ENCODE data around the gene RGS6.

RGS6 gene

GRCh38 chr14:71947947-71948500 is 15.8 kb downstream of the RGS6 start:
- no peak for DNase-seq (ENCODE audit: low read depth)

DNA sequence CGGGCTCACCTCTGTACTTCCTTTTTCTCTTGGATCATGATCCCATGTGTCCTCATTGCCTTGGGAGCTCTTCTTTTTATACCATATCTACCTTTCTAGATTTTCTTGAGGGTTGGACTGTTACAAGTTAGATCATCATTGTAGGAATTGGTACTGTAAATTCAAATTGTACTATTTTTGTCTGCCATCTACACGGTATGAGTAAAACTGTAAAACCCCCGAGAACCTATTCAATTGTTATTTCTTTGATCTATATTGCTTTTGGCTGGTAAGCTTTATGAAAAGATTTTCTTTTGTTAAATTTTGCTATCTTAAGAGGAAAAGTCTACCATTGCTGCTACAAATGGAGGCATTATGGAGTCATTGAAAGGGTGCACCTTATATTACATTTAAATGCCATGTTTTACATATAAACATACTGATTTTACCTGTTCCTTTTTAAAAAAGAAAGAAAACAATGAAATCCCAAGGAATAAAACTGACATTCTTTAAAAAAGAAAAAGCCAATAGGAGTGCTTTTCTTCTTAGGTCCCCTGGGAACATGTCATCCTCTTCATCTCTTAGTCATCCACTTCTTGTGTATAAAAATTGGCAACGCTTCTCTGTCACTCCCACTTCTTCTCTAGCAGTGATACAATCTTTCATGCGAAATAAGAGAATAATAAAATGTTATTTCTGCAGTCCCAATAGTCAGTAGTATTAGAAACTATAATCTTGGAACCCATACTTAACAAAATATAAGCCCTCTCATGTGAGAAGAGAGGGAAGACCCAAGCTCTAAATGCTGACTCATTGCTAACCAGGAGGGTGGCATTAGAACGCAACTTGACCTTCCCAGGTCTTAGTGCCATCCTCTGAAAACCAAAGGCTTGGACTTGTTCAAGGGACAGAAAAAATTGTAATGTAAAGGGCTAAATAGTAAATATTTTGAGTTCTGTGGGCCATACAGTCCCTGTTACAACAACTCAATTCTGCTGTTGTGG is 20.4 kb downstream of the RGS6 start:
- no peak for DNase-seq (ENCODE audit: low read depth)

GRCh38 chr14:71956920-71957563 is 24.8 kb downstream of the RGS6 start:
- no peak for DNase-seq (ENCODE audit: low read depth)

DNA sequence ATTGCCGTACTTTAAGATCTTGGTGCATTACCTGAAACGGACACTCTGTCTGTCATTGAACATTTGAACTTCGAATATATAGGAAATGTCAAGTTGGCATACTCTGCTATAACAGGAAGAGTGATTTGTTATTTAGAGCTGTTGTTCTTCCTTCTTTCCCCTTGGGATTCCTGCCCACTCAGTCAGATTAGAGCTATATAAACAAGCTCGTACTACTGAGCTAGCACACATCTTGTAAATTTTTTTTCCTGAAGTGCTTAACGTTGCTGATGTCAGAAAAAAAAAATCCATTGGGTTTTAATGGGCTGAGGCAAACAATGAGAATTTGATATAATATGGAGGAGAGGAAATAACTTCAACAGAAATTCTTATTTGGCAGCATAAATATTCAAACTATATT is 26.8 kb downstream of the RGS6 start:
- DNase-seq (ENCODE audit: low read depth) = no peak

DNA sequence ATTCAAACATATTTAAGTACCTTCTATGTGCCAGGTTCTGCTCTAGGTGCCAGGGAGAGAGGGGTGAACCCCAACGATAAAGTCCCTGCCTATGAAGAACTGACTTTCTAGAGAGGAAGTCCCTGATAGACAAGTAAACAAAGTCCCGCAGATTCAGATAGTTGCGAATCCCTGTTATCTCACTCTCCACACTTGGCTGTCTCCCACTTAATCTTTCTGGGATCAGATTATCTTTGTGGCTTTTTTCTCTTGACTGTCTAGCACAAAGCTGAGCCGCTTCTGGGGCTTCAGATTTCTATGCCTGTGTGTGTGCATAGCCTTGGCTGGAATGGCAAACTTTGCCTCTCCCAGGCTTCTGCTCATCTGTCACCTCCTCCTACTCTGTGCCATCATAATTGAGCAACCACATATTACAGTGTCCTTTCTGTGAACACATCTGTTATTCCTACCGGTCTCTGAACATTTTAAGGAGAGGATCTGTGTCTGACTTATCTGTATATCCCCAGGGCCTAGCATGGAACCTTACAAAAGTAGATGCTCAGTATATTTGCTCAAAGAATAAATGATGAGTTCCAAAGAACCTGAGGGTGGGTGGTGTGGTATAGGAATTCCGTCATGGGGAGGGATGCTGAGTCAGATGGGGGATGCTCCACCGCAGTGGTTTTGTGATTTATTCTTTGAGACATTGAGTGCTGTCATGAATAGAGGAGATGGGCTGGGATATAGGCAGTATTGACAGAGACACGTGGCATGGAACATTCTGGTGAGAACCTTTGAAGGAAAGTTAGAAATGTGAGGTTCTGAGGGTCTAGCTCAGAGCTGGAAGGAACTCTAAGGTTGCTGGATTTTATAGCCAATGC is 28.5 kb downstream of the RGS6 start:
- no peak for DNase-seq (ENCODE audit: low read depth)

DNA sequence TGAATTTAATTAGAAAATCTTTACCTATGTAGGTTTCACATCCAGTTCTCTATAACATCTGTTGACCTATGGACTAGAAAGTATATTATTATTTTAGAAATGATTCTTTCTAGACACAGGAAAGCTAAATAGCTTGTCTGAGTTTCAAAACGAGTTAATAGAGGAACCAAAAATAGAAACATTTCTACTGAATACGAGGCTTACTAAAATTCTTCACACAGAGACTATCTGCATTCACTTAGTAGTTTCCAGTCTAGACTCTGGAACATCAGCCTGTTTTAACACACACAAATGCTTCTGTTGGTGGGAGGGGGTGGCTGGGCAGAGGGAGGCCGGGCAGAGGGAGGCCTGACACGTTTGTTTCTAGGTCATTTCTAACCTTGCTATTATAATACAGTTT is 29.7 kb downstream of the RGS6 start:
- DNase-seq (ENCODE audit: low read depth) = no peak

GRCh38 chr14:71964716-71965115 is 32.5 kb downstream of the RGS6 start:
- DNase-seq (ENCODE audit: low read depth) = no peak

GRCh38 chr14:71966528-71966927 is 34.3 kb downstream of the RGS6 start:
- DNase-seq (ENCODE audit: low read depth) = no peak

- DNase-seq (ENCODE audit: low read depth) = no peak
These were observed 35.5 kb downstream of the RGS6 start for GRCh38 chr14:71967704-71968103.

DNA sequence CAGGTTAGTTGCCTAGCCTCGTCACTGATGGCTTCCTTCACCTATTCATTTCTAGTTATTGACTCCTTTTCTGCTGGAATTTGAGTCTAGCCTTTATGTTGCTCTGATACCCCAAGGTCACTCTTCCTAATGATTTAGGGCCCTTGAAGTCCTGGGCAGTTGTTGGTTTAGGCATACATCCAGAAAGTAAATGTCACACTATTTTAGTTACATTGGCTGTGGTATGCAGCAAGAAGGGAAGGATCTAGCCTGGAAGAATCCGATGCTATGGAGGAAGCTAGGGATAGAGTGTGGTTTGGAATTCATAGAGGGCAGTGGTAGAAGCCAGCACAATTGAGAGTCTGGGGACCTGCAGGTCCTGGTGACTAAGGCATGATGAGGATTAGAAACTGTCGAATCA is 38.0 kb downstream of the RGS6 start:
- DNase-seq (ENCODE audit: low read depth) = no peak

- no peak for DNase-seq (ENCODE audit: low read depth)
These were observed 53.4 kb downstream of the RGS6 start for GRCh38 chr14:71985538-71986189.

DNA sequence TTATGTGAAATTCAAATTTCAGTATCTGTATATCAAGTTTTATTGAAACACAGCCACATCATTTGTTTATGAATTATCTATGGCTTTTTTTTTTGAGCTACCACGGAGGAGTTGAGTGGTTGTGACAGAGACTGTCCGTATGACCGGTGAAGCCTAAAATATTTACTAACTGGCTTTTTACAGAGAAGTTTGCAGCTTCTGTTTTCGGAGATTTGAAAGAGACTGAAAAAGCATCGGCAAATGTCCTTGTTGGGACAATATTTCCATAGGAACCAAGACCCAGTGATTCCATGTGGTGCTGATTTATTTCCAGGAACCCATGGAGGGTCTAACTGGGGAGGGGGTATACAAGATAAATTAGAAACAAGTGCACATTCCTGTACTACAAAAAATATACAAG is 56.2 kb downstream of the RGS6 start:
- DNase-seq (ENCODE audit: low read depth) = no peak

DNA sequence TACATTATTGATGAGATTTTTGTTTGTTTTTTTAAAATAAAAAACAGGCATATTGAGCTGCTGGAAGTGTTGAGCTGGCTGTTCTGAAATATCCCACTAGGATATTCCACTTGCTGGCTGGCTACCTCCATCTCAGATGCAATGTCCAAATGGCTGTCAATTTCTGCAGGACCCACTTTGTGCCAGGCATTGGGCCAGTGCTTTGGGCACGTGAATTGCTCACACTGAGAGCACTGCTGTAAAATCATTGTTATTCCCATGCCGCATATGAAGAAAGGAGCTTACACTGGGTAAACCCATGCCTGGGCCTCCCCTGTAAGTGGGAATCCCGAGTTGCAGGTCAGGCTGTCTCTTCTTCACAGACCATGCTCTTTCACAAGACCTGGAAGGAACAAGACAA is 56.7 kb downstream of the RGS6 start:
- DNase-seq (ENCODE audit: low read depth) = no peak

DNA sequence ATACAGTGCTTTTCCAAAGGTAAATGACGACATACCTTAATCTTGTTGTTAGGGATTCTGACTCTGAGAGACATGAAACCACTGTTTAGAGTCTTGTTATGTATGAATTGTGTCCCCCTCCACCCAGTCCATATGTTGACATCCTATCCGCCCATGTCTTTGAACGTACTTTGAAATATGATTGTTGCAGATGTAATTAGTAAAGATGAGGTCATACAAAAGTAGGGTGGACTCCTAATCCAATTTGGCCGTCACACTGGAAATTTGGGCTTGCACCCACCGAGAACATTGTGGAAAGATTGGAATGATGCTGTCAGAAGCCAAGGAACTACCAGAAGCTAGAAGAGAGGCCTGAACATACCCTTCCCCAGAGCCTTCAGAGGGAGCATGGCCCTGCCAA is 62.2 kb downstream of the RGS6 start:
- no peak for DNase-seq (ENCODE audit: low read depth)

GRCh38 chr14:71995741-71996140 is 63.5 kb downstream of the RGS6 start:
- no peak for DNase-seq (ENCODE audit: low read depth)

GRCh38 chr14:71996610-71997009 is 64.4 kb downstream of the RGS6 start:
- no peak for DNase-seq (ENCODE audit: low read depth)

GRCh38 chr14:72000907-72001306 is 68.7 kb downstream of the RGS6 start:
- DNase-seq (ENCODE audit: low read depth) = no peak

- DNase-seq (ENCODE audit: low read depth) = no peak
These were observed 70.5 kb downstream of the RGS6 start for GRCh38 chr14:72002731-72003130.

DNA sequence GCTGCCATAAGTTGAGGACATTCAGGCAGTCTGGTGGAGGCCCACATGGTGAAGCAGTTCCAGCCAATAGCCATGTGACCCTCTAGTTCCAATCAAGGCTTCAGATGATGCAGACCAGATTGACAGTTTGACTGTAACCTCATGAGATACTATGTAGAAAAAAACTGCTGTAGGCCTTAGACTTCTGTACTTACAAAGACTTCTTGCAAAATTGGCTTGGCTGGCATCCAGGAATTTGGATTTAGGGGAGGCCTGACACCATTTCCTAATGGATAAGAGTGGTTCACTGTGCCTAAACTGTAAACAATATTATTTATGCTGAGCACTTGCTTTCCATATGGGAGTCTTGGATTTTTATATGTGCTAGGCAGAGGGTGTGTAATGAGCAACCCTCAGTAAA is 76.4 kb downstream of the RGS6 start:
- no peak for DNase-seq (ENCODE audit: low read depth)

DNA sequence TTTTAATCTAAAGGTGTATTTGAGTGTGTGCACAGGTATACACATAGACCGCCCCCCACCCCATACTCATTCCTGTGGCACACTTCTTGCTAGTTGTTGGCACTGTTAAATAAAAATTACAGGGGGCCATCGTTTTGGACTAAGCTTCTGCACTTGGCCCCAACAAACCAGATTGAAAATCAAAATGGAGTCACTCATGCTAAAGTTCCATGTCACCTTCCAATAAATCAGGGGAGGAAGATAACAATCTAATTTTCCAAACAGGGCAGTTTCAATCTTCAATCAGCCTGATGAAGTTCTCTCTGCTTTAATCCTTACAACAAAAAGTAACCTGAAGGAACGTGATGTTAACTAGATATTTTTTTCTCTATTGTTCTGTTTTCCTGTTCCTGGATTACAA is 78.2 kb downstream of the RGS6 start:
- DNase-seq (ENCODE audit: low read depth) = no peak

DNA sequence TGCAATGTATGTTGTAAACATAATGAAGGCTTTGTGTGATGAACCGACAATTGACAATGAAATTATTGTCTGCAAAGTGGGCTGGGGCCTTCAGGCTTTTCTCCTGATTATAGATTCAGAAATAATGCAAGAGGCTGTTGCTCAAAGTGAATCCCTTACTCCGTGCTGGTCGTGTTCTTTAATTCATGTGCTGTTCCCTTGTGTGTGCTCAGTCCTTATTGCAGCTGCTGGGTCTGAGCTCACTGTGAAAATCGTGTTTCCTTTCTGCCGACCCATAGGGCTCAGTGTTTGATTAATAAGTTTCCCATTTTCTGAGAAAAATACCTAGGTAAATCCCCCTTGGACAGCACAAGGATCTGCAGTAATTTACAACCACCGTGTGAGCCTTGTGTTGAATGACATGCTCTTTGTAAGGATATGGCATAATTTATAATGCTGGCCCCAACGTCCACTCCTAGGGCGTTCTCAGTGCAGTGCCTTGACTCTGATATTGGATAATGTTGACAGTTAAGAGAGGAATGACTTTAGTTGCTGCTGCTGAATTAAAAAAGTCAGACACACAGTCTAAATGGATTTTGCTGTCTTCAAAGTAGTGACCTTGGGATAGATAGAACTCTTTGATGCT is 81.6 kb downstream of the RGS6 start:
- DNase-seq (ENCODE audit: low read depth) = no peak

Measured in activated T-cell treated with anti-CD3 and anti-CD28 coated beads for 48 hours (primary cell).